HepG2 (cell line): ENCODE data around the gene C9orf50. TPM values are rescaled to one million over a fixed set of nuclear protein-coding genes. Genes with fewer than 3 reads are reported as not detected.
A peak's percentile ranks its signal among the peaks of the same experiment; 100 is the strongest.

Experiments used
- ATM ChIP-seq: fragments of 450-650 bp; IDR thresholded peaks from 2 replicates; pipeline ENCODE4 v1.7.1; 2017; ENCODE audit warnings: mild to moderate bottlenecking, borderline replicate concordance
- CCDC6 ChIP-seq: sonication (generic); formaldehyde crosslinking; IDR thresholded peaks from 2 replicates; pipeline ENCODE4 v1.8.1; 2022; ENCODE audit warnings: mild to moderate bottlenecking, missing genetic modification reagents, moderate library complexity
- GATAD2A ChIP-seq: IDR thresholded peaks from 2 replicates; pipeline ENCODE4 v1.6.1; 2016
- HDAC1 ChIP-seq: sonication (generic); formaldehyde crosslinking; IDR thresholded peaks from 2 replicates; pipeline ENCODE4 v1.5.1; 2020; ENCODE audit warnings: mild to moderate bottlenecking, missing genetic modification reagents
- PITX1 ChIP-seq: sonication (generic); formaldehyde crosslinking; IDR thresholded peaks from 2 replicates; pipeline ENCODE4 v1.5.1; 2020; ENCODE audit warnings: mild to moderate bottlenecking, missing genetic modification reagents
- SMAD1 ChIP-seq: sonication (generic); formaldehyde crosslinking; IDR thresholded peaks from 2 replicates; pipeline ENCODE4 v1.4.0; 2020; ENCODE audit warnings: missing genetic modification reagents, low read depth, mild to moderate bottlenecking, borderline replicate concordance
- TEAD2 ChIP-seq: sonication (generic); formaldehyde crosslinking; IDR thresholded peaks from 2 replicates; pipeline ENCODE4 v1.9.0; 2021; ENCODE audit warnings: missing genetic modification reagents
- polyA plus RNA-seq, 8 experiments: library from polyadenylated mRNA; depleted of rRNA in 3 of 8; stranded (reverse) in 7 of 8; unstranded in 1 of 8; fragments of >200 nt; fragmentation: Illumina TruSeq in 4 of 8; extraction: Trizol in 4 of 8; gene quantifications; 2 replicates each; pipeline versions ENCODE4 v1.2.1 to v1.2.3, GENCODE V29; 2011 to 2016; ENCODE audit warnings: low read depth in 4 of 8, missing spikeins in 1 of 8, mixed read lengths in 1 of 8; ENCODE audit not compliant: insufficient read depth in 1 of 8
- total RNA-seq, 5 experiments: library from RNA; depleted of rRNA; stranded (reverse); fragments of >200 nt; fragmentation: Illumina TruSeq; extraction: Trizol; gene quantifications; 2 replicates each; pipeline ENCODE4 v1.2.3, GENCODE V29; 2016; ENCODE audit warnings: low read depth in 1 of 5
- TF ChIP-seq, protein P1 (sequence below): sonication (generic); formaldehyde crosslinking; IDR thresholded peaks from 2 replicates; pipeline ENCODE4 v1.4.0; 2020; ENCODE audit warnings: mild to moderate bottlenecking, missing genetic modification reagents
- TF ChIP-seq, protein P2 (sequence below): sonication (generic); formaldehyde crosslinking; IDR thresholded peaks from 2 replicates; pipeline ENCODE4 v1.4.0; 2020; ENCODE audit warnings: mild to moderate bottlenecking, missing genetic modification reagents, borderline replicate concordance
- TF ChIP-seq, protein P3 (sequence below), 2 experiments: sonication (generic) in 1 of 2; formaldehyde crosslinking in 1 of 2; IDR thresholded peaks; 2 replicates each; pipeline versions ENCODE4 v1.4.0 to v1.6.1; 2016 to 2020; ENCODE audit warnings: borderline replicate concordance in 1 of 2, low read depth in 1 of 2, mild to moderate bottlenecking in 1 of 2, missing genetic modification reagents in 1 of 2
- TF ChIP-seq, protein P4 (sequence below): sonication (generic); formaldehyde crosslinking; IDR thresholded peaks from 2 replicates; pipeline ENCODE4 v1.5.1; 2020; ENCODE audit warnings: mild to moderate bottlenecking, missing genetic modification reagents

Gene C9orf50
- total and polyA plus RNA-seq, 2 of the 13 experiments (the other 11 are each of a cell fraction or from before 2014, with no cell fraction given) = not detected

DNA sequence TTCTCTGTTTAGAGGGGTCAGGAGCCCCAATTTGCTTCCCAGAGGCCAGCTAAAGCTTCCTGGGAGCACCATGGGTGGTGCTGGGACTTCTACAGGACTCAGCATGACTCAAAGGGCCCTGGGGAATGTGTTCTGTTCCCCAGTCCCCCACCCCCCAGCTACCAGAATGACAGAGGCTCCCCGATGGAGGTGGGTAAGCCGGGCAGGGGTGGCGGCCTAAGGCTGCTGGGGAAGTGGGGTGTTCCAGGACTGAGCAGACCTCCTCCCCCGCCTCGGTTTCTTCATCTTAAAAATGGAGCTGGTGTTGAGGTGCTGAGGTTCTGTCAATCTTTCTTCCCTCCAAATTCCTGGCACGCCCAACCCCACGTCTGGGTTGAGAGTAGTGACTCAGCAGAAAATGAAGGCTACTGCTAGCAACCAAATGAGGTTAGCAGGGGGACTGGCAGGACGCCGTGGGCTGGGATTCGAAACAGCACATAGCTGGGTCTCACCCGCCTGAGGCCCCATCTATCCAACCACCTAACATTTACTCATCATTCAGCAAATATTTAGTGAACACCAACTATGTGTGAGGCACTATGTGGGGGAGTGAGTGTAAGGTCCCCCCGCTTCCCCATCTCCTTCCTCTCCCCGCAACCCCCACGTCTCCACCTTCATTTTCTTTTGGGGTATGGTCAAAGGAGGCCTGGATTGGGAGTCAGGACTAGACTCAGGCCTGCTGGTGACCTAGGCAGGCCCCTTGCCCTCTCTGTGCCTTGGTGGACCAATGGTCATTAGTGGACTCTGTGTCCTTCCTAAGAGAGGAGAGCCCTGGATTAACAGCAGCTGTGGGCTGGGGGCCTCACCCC is 50.2 kb downstream of the C9orf50 start (continued):
- TF ChIP-seq, protein P1, sequence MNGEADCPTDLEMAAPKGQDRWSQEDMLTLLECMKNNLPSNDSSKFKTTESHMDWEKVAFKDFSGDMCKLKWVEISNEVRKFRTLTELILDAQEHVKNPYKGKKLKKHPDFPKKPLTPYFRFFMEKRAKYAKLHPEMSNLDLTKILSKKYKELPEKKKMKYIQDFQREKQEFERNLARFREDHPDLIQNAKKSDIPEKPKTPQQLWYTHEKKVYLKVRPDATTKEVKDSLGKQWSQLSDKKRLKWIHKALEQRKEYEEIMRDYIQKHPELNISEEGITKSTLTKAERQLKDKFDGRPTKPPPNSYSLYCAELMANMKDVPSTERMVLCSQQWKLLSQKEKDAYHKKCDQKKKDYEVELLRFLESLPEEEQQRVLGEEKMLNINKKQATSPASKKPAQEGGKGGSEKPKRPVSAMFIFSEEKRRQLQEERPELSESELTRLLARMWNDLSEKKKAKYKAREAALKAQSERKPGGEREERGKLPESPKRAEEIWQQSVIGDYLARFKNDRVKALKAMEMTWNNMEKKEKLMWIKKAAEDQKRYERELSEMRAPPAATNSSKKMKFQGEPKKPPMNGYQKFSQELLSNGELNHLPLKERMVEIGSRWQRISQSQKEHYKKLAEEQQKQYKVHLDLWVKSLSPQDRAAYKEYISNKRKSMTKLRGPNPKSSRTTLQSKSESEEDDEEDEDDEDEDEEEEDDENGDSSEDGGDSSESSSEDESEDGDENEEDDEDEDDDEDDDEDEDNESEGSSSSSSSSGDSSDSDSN (CRISPR knock-in tag) = peak; percentile 45; the same call in 1 of the 2 replicates
- TF ChIP-seq SMAD1 (CRISPR knock-in tag) (0 out of 2 replicates have a peak, but pooled peaks have one; percentile 62), PITX1 (CRISPR knock-in tag) (no peak; the same call in 1 of the 2 replicates), GATAD2A (CRISPR knock-in tag) (peak; percentile 13; the same call in 1 of the 2 replicates), HDAC1 (peak; percentile 50; the same call in 1 of the 2 replicates), ATM (no peak), CCDC6 (CRISPR knock-in tag) (no peak), TEAD2 (no peak)
- TF ChIP-seq, protein P2, sequence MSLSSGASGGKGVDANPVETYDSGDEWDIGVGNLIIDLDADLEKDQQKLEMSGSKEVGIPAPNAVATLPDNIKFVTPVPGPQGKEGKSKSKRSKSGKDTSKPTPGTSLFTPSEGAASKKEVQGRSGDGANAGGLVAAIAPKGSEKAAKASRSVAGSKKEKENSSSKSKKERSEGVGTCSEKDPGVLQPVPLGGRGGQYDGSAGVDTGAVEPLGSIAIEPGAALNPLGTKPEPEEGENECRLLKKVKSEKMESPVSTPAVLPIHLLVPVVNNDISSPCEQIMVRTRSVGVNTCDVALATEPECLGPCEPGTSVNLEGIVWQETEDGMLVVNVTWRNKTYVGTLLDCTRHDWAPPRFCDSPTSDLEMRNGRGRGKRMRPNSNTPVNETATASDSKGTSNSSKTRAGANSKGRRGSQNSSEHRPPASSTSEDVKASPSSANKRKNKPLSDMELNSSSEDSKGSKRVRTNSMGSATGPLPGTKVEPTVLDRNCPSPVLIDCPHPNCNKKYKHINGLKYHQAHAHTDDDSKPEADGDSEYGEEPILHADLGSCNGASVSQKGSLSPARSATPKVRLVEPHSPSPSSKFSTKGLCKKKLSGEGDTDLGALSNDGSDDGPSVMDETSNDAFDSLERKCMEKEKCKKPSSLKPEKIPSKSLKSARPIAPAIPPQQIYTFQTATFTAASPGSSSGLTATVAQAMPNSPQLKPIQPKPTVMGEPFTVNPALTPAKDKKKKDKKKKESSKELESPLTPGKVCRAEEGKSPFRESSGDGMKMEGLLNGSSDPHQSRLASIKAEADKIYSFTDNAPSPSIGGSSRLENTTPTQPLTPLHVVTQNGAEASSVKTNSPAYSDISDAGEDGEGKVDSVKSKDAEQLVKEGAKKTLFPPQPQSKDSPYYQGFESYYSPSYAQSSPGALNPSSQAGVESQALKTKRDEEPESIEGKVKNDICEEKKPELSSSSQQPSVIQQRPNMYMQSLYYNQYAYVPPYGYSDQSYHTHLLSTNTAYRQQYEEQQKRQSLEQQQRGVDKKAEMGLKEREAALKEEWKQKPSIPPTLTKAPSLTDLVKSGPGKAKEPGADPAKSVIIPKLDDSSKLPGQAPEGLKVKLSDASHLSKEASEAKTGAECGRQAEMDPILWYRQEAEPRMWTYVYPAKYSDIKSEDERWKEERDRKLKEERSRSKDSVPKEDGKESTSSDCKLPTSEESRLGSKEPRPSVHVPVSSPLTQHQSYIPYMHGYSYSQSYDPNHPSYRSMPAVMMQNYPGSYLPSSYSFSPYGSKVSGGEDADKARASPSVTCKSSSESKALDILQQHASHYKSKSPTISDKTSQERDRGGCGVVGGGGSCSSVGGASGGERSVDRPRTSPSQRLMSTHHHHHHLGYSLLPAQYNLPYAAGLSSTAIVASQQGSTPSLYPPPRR (CRISPR knock-in tag) = 0 out of 2 replicates have a peak, but pooled peaks have one; percentile 30
- TF ChIP-seq, protein P3, sequence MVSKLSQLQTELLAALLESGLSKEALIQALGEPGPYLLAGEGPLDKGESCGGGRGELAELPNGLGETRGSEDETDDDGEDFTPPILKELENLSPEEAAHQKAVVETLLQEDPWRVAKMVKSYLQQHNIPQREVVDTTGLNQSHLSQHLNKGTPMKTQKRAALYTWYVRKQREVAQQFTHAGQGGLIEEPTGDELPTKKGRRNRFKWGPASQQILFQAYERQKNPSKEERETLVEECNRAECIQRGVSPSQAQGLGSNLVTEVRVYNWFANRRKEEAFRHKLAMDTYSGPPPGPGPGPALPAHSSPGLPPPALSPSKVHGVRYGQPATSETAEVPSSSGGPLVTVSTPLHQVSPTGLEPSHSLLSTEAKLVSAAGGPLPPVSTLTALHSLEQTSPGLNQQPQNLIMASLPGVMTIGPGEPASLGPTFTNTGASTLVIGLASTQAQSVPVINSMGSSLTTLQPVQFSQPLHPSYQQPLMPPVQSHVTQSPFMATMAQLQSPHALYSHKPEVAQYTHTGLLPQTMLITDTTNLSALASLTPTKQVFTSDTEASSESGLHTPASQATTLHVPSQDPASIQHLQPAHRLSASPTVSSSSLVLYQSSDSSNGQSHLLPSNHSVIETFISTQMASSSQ (IDR thresholded peaks at IDR 0.05; ENCODE audit: low read depth) = no peak
- TF ChIP-seq, protein P3 (CRISPR knock-in tag; IDR thresholded peaks at IDR 0.05; ENCODE audit: borderline replicate concordance) = 0 out of 2 replicates have a peak, but pooled peaks have one; percentile 21
- TF ChIP-seq, protein P4, sequence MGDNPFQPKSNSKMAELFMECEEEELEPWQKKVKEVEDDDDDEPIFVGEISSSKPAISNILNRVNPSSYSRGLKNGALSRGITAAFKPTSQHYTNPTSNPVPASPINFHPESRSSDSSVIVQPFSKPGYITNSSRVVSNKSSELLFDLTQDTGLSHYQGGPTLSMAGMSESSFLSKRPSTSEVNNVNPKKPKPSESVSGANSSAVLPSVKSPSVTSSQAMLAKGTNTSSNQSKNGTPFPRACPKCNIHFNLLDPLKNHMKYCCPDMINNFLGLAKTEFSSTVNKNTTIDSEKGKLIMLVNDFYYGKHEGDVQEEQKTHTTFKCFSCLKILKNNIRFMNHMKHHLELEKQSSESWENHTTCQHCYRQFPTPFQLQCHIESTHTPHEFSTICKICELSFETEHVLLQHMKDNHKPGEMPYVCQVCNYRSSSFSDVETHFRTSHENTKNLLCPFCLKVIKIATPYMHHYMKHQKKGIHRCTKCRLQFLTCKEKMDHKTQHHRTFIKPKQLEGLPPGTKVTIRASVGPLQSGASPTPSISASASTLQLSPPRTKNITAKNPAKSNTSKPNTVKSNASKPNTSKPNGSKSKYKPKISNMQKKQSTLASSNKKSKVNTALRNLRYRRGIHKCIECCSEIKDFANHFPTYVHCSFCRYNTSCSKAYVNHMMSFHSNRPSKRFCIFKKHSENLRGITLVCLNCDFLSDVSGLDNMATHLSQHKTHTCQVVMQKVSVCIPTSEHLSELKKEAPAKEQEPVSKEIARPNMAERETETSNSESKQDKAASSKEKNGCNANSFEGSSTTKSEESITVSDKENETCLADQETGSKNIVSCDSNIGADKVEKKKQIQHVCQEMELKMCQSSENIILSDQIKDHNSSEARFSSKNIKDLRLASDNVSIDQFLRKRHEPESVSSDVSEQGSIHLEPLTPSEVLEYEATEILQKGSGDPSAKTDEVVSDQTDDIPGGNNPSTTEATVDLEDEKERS (CRISPR knock-in tag) = peak; percentile 32; the same call in 1 of the 2 replicates
